H1 (cell line): ENCODE measurements around the gene ACTR6. TPM values are rescaled to one million over a fixed set of nuclear protein-coding genes. Genes with fewer than 3 reads are reported as not detected.
A peak's percentile ranks its signal among the peaks of the same experiment; 100 is the strongest.

Experiments
- ASH2L ChIP-seq: fragments of 200-600, 300-600 bp; sonication (generic); IDR thresholded peaks from one replicate; pipeline ENCODE4 v1.7.1; 2017; ENCODE audit warnings: low read length
- BRCA1 ChIP-seq: IDR thresholded peaks from 2 replicates; pipeline ENCODE4 v1.6.1; 2012; ENCODE audit warnings: low read depth, low read length, improper control_type of control experiment
- CHD2 ChIP-seq: IDR thresholded peaks from 2 replicates; pipeline ENCODE4 v1.6.1; 2012; ENCODE audit warnings: low read length, improper control_type of control experiment
- GTF2F1 ChIP-seq: IDR thresholded peaks from 2 replicates; pipeline ENCODE4 v1.6.1; 2012; ENCODE audit warnings: low read depth, low read length, improper control_type of control experiment, borderline replicate concordance
- POU5F1 ChIP-seq: IDR thresholded peaks from 2 replicates; pipeline ENCODE4 v1.6.1; 2011; ENCODE audit warnings: low read depth, mild to moderate bottlenecking, low read length, moderate library complexity
- RNF2 ChIP-seq: fragments of 200-900, 300-1000 bp; sonication (generic); IDR thresholded peaks from 2 replicates; pipeline ENCODE4 v1.7.1; 2016; ENCODE audit warnings: borderline replicate concordance, low read depth, mild to moderate bottlenecking, antibody characterized with exemption, low read length; ENCODE audit not compliant: poor library complexity, severe bottlenecking; ENCODE audit errors: missing control alignments
- SUZ12 ChIP-seq: fragments of 200-600 bp; sonication (generic); IDR thresholded peaks from 2 replicates; pipeline ENCODE4 v1.6.1; 2012; ENCODE audit warnings: mild to moderate bottlenecking, inconsistent platforms, low read length, moderate library complexity, mixed read lengths
- YY1 ChIP-seq: IDR thresholded peaks from 2 replicates; pipeline ENCODE4 v1.6.1; 2011; ENCODE audit warnings: low read depth, mild to moderate bottlenecking, low read length
- polyA plus RNA-seq, 7 experiments: library from polyadenylated mRNA; depleted of rRNA in 3 of 7; stranded (reverse) in 5 of 7; unstranded in 2 of 7; fragments of >200 nt in 5 of 7; fragments of 200-250 nt in 2 of 7; gene quantifications; 1 replicate in 5 of 7; 2 replicates in 1 of 7; 4 replicates in 1 of 7; pipeline versions ENCODE4 v1.2.1 to v1.2.3, GENCODE V29; 2011 to 2013; ENCODE audit warnings: missing spikeins in 2 of 7, mixed read lengths in 2 of 7
- total RNA-seq: library from RNA; stranded (reverse); fragmentation: NEBNext Ultra II Directional; extraction: Animal tissue kit (Norgen Biotek cat#: 25700); gene quantifications from 2 replicates; pipeline ENCODE4 v1.2.1, GENCODE V29; 2021
- TF ChIP-seq, protein P1 (sequence below): fragments of 300-600 bp; sonication (generic); IDR thresholded peaks from 2 replicates; pipeline ENCODE4 v1.7.1; 2012; ENCODE audit warnings: low read length, moderate library complexity, mild to moderate bottlenecking, inconsistent platforms; ENCODE audit not compliant: insufficient replicate concordance

The ACTR6 gene
- total and polyA plus RNA-seq, 2 of the 8 experiments (the other 6 are each of a cell fraction or from before 2014, with no cell fraction given), result 10.2 to 36.8 TPM

DNA sequence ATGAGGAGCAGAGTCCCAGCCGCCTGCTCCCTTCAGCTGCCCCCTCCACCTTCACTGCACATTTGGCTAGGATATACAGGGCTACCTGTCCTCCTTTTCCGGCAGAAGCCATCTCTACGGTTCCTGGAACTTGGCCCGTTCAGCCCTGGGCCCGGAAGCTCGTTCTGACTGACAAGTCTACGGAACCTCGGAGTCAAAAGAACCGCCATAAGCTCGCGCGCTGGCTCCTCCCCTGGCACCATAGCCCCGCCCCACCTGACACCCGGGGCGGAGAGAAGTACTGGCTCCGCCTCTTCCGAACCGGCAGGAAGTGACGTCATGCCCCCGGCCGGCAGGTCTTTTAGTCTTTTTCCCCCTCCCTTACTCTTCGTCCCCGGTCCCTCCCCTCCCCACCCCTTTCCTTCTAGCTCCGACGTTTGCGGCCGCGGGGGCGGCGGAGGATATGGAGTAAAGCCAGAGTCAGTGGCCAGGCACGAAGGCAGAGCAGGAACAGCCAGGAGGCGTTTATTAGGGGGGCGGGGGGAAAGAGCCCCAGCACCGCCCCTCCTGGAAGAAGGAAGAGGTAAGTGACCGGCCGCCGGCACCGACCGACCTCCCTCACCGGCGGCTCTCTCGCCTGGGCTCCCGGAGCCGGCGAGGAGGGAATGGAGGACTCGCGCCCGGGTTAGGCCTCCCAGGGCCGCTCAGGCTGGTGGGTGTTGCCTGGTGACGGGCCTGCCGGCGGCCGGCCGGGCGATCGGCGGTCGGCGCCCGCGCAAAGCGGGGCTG lies 66.4 kb downstream of the ACTR6 start, which contains the start of the genes DEPDC4 and SCYL2 (continued):
- TF ChIP-seq, protein P1, sequence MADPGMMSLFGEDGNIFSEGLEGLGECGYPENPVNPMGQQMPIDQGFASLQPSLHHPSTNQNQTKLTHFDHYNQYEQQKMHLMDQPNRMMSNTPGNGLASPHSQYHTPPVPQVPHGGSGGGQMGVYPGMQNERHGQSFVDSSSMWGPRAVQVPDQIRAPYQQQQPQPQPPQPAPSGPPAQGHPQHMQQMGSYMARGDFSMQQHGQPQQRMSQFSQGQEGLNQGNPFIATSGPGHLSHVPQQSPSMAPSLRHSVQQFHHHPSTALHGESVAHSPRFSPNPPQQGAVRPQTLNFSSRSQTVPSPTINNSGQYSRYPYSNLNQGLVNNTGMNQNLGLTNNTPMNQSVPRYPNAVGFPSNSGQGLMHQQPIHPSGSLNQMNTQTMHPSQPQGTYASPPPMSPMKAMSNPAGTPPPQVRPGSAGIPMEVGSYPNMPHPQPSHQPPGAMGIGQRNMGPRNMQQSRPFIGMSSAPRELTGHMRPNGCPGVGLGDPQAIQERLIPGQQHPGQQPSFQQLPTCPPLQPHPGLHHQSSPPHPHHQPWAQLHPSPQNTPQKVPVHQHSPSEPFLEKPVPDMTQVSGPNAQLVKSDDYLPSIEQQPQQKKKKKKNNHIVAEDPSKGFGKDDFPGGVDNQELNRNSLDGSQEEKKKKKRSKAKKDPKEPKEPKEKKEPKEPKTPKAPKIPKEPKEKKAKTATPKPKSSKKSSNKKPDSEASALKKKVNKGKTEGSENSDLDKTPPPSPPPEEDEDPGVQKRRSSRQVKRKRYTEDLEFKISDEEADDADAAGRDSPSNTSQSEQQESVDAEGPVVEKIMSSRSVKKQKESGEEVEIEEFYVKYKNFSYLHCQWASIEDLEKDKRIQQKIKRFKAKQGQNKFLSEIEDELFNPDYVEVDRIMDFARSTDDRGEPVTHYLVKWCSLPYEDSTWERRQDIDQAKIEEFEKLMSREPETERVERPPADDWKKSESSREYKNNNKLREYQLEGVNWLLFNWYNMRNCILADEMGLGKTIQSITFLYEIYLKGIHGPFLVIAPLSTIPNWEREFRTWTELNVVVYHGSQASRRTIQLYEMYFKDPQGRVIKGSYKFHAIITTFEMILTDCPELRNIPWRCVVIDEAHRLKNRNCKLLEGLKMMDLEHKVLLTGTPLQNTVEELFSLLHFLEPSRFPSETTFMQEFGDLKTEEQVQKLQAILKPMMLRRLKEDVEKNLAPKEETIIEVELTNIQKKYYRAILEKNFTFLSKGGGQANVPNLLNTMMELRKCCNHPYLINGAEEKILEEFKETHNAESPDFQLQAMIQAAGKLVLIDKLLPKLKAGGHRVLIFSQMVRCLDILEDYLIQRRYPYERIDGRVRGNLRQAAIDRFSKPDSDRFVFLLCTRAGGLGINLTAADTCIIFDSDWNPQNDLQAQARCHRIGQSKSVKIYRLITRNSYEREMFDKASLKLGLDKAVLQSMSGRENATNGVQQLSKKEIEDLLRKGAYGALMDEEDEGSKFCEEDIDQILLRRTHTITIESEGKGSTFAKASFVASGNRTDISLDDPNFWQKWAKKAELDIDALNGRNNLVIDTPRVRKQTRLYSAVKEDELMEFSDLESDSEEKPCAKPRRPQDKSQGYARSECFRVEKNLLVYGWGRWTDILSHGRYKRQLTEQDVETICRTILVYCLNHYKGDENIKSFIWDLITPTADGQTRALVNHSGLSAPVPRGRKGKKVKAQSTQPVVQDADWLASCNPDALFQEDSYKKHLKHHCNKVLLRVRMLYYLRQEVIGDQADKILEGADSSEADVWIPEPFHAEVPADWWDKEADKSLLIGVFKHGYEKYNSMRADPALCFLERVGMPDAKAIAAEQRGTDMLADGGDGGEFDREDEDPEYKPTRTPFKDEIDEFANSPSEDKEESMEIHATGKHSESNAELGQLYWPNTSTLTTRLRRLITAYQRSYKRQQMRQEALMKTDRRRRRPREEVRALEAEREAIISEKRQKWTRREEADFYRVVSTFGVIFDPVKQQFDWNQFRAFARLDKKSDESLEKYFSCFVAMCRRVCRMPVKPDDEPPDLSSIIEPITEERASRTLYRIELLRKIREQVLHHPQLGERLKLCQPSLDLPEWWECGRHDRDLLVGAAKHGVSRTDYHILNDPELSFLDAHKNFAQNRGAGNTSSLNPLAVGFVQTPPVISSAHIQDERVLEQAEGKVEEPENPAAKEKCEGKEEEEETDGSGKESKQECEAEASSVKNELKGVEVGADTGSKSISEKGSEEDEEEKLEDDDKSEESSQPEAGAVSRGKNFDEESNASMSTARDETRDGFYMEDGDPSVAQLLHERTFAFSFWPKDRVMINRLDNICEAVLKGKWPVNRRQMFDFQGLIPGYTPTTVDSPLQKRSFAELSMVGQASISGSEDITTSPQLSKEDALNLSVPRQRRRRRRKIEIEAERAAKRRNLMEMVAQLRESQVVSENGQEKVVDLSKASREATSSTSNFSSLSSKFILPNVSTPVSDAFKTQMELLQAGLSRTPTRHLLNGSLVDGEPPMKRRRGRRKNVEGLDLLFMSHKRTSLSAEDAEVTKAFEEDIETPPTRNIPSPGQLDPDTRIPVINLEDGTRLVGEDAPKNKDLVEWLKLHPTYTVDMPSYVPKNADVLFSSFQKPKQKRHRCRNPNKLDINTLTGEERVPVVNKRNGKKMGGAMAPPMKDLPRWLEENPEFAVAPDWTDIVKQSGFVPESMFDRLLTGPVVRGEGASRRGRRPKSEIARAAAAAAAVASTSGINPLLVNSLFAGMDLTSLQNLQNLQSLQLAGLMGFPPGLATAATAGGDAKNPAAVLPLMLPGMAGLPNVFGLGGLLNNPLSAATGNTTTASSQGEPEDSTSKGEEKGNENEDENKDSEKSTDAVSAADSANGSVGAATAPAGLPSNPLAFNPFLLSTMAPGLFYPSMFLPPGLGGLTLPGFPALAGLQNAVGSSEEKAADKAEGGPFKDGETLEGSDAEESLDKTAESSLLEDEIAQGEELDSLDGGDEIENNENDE, result no peak
- peak; percentile 88 for TF ChIP-seq ASH2L
- TF ChIP-seq RNF2, result no peak
- no peak for TF ChIP-seq SUZ12
- no peak for TF ChIP-seq BRCA1
- TF ChIP-seq GTF2F1, result no peak; the same call in 1 of the 2 replicates
- peak; percentile 30; the same call in 1 of the 2 replicates for TF ChIP-seq YY1
- no peak for TF ChIP-seq POU5F1
- TF ChIP-seq CHD2, result 0 out of 2 replicates have a peak, but pooled peaks have one; percentile 14
